IPS DF 4.7 (cell line): ENCODE measurements around the gene TRAPPC8.

Experiments used
- DNase-seq: peaks from one replicate; pipeline ENCODE4 v3.0.0-alpha.2; 2013; ENCODE audit warnings: low spot score; ENCODE audit errors: extremely low read depth

TRAPPC8 gene

GRCh38 chr18:31792580-31792911, 150.4 kb downstream of the TRAPPC8 start:
- DNase-seq: no peak

GRCh38 chr18:31791817-31792579, 150.9 kb downstream of the TRAPPC8 start:
- no peak for DNase-seq

DNA sequence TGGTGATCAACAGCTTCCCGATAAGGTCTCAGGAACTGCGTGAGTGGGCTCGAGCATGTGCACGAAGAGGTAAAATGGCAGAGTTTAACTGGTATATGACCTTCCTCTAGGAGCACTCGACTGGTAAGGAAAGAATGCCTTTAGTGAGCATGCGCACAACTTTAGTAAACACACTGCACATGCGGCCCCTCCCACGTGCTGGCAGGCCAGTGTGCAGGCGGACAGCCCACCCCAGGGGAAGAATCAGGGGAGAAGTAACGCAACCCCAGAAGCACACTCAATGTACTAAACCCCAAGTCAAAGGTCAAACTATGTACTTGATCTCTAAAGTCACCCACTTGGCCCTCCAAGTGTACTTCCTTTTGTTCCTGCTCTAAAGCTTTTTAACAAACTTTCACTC, 153.5 kb downstream of the TRAPPC8 start:
- DNase-seq: no peak

DNA sequence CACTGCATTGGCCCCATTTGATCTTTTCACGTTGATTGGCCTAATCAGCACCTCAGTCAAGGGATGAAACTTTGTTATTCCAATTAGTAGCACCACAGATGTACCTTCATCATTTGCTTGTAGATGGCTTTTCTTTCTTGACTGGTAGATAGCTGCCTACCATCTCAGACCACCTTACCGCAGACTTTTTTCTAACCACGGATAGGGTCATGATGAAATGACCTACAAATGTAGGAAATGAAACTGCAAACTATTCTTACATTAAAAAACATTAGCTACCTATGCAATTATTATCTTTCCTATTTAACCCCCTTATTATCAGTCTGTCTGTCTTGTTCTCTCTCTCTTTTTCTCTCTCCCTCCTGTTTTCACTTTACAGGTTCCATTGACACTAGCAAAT, 159.9 kb downstream of the TRAPPC8 start:
- DNase-seq: no peak
